Left ventricle myocardium superior (tissue), 1 donor: Measurements from ENCODE around the gene ANTXR1. TPM values are rescaled to one million over a fixed set of nuclear protein-coding genes. Genes with fewer than 3 reads are reported as not detected.

ENCODE experiments used
- ATAC-seq: fragments of 200-7000 bp; cut with Tn5 transposase; one replicate; pipeline ENCODE4 v1.9.1; 2020; ENCODE audit warnings: mild to moderate bottlenecking, moderate library complexity
- DNase-seq: peaks from one replicate; pipeline ENCODE4 v3.0.0-alpha.2; 2020
- intact Hi-C: fragments of 100-400 bp; cut with micrococcal nuclease; formaldehyde crosslinking; loops from one replicate; pipeline ENCODE4 v1.11.0; 2022
- total RNA-seq: library from RNA; stranded (reverse); fragmentation: NEBNext Ultra II Directional; extraction: Animal tissue kit (Norgen Biotek cat#: 25700); gene quantifications from one replicate; pipeline ENCODE4 v1.2.1, GENCODE V29; 2021
- donor health status: DM: no; HTN: yes; CAD: no; lungs with severe emphysema.

The ANTXR1 gene
- total RNA-seq, 1 donor from 2014 or later = 28.9 TPM

- ATAC-seq = peak; percentile 46
- intact Hi-C loops = no loop called here
- DNase-seq = no peak
Measured at GRCh38 chr2:69272803-69273471, 260.0 kb downstream of the ANTXR1 start.

GRCh38 chr2:69275490-69275889 lies 262.5 kb downstream of the ANTXR1 start:
- ATAC-seq (no peak), DNase-seq (no peak)
- intact Hi-C loops = no loop called here

- DNase-seq = no peak
- no peak for ATAC-seq
- intact Hi-C loops = no loop called here
Measured at GRCh38 chr2:69278366-69278765, 265.4 kb downstream of the ANTXR1 start.

GRCh38 chr2:69279211-69279610 lies 266.2 kb downstream of the ANTXR1 start:
- DNase-seq (no peak), ATAC-seq (no peak)
- intact Hi-C loops = no loop called here

GRCh38 chr2:69279931-69280681 lies 267.1 kb downstream of the ANTXR1 start:
- DNase-seq (no peak), ATAC-seq (peak; percentile 47)
- intact Hi-C loops = no loop called here

GRCh38 chr2:69280796-69281412 lies 267.9 kb downstream of the ANTXR1 start:
- intact Hi-C loops = no loop called here
- ATAC-seq = no peak
- DNase-seq = no peak

DNA sequence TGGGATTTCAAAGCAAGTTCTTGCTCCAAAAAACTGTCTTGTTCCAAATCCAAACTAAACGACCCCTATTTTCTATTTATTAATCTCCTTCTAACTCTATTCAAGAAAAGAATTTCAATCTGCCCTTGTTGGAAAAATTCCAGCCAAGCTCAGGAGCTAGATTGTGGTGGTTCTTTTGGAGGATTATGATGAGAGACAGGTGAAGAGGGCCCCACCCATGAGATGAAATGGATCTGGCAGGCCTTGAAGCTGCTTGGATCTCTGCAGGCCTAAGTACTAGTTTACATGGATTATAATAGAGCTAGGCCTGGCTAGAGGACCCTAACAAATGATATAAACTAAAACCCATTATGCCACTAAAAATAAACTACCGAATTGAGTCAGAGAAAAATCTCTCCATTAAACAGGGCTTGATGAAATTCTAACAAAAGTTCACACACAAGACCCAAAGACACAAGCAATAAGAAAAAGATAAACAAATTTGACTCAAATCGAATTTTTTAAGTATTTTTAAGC lies 272.5 kb downstream of the ANTXR1 start:
- DNase-seq (no peak), ATAC-seq (no peak)
- intact Hi-C loops = no loop called here

GRCh38 chr2:69287544-69287943 lies 274.6 kb downstream of the ANTXR1 start:
- ATAC-seq (no peak), DNase-seq (no peak)
- intact Hi-C loops = no loop called here

GRCh38 chr2:69288429-69288828 lies 275.4 kb downstream of the ANTXR1 start:
- intact Hi-C loops = no loop called here
- ATAC-seq (no peak), DNase-seq (no peak)

GRCh38 chr2:69291004-69291650 lies 278.1 kb downstream of the ANTXR1 start:
- ATAC-seq = peak; percentile 76
- intact Hi-C loops = no loop called here

GRCh38 chr2:69291721-69292120 lies 278.7 kb downstream of the ANTXR1 start:
- ATAC-seq (peak; percentile 42), DNase-seq (no peak)
- intact Hi-C loops = no loop called here

More at GRCh38 chr2:69291004-69291650, 278.1 kb downstream of the ANTXR1 start:
- DNase-seq = no peak

DNA sequence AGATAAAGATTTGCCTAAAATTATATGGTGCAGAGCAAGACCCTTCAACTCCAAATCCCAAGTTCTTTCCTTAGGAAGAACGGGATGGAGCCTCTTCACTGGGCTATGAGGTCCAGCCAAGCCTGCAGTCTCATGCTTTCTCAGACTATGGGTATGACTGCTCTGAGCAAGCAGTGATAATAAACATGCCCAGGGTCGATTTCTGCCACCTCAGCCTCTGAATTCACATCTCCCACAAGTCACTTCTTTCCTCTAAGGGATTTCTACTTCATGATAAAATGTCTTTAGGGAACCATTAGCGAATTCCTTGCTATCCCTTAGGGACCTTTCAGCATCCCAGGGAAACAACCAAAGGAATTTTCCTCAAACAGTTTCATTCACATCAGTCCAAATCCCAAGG lies 279.3 kb downstream of the ANTXR1 start:
- ATAC-seq (no peak), DNase-seq (no peak)
- intact Hi-C loops = no loop called here

GRCh38 chr2:69296421-69296820 lies 283.4 kb downstream of the ANTXR1 start:
- DNase-seq (no peak), ATAC-seq (no peak)
- intact Hi-C loops = no loop called here

DNA sequence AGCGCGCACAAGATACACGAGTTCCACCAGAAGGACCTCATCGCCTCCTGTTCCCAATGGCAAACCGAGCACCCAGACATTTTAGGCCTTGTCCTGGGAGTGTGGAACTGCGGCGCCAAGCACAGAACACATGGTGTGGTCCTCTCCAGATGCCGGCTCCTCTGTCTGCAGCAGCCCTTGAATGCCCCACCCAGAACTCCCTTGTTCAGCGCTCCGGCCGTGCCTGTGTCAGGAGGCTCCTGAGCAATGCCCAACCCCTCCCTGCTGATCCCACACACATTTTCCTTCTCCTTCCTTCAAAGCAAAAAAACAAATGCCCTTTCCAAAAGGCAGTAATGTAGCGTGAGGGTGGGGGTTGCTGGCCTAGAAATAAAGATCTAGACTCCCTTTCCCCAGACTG lies 284.2 kb downstream of the ANTXR1 start:
- intact Hi-C loops = no loop called here
- no peak for DNase-seq
- ATAC-seq = no peak

GRCh38 chr2:69298261-69298660 lies 285.3 kb downstream of the ANTXR1 start:
- DNase-seq = no peak
- no peak for ATAC-seq
- intact Hi-C loops = no loop called here

GRCh38 chr2:69298862-69299261 lies 285.9 kb downstream of the ANTXR1 start:
- intact Hi-C loops = no loop called here
- ATAC-seq (no peak), DNase-seq (no peak)
